ENCODE measurements around the gene CSTB. TPM values are rescaled to one million over a fixed set of nuclear protein-coding genes. Genes with fewer than 3 reads are reported as not detected.

Gene CSTB
- total RNA-seq, 1 donor from 2014 or later, result 27.9 TPM

GRCh38 chr21:43811262-43812105 lies 35.4 kb upstream of the CSTB start:
- no peak overlapping the region for H3K4me3 ChIP-seq (ENCODE audit: low read depth, low read length)
- no peak for TF ChIP-seq CTCF (IDR thresholded peaks at IDR 0.05; ENCODE audit: insufficient read depth, low read length, poor library complexity, severe bottlenecking)
- no peak for DNase-seq (ENCODE audit: low read depth)
- H3K36me3 ChIP-seq (ENCODE audit: control insufficient read depth, insufficient read depth, low read length), result no peaks in the 10 kb centered on the region
- peaks cover 14% of the 10 kb centered on the region for H3K27me3 ChIP-seq (ENCODE audit: control insufficient read depth, insufficient read depth, low read length)

- no peak overlapping the region for H3K4me3 ChIP-seq (ENCODE audit: low read depth, low read length)
- peaks cover 14% of the 10 kb centered on the region for H3K27me3 ChIP-seq (ENCODE audit: control insufficient read depth, insufficient read depth, low read length)
- no peaks in the 10 kb centered on the region for H3K36me3 ChIP-seq (ENCODE audit: control insufficient read depth, insufficient read depth, low read length)
- DNase-seq (ENCODE audit: low read depth), result no peak
- TF ChIP-seq CTCF (IDR thresholded peaks at IDR 0.05; ENCODE audit: insufficient read depth, low read length, poor library complexity, severe bottlenecking), result peak; percentile 99
These were observed 34.6 kb upstream of the CSTB start for GRCh38 chr21:43810505-43811261.

GRCh38 chr21:43809853-43810504 lies 33.9 kb upstream of the CSTB start:
- H3K36me3 ChIP-seq (ENCODE audit: control insufficient read depth, insufficient read depth, low read length), result no peaks in the 10 kb centered on the region
- TF ChIP-seq CTCF (IDR thresholded peaks at IDR 0.05; ENCODE audit: insufficient read depth, low read length, poor library complexity, severe bottlenecking), result no peak
- H3K27me3 ChIP-seq (ENCODE audit: control insufficient read depth, insufficient read depth, low read length), result peaks cover 14% of the 10 kb centered on the region
- no peak overlapping the region for H3K4me3 ChIP-seq (ENCODE audit: low read depth, low read length)
- DNase-seq (ENCODE audit: low read depth), result no peak

- DNase-seq (ENCODE audit: low read depth), result no peak
- no peak for TF ChIP-seq CTCF (IDR thresholded peaks at IDR 0.05; ENCODE audit: insufficient read depth, low read length, poor library complexity, severe bottlenecking)
- H3K4me3 ChIP-seq (ENCODE audit: low read depth, low read length), result no peak overlapping the region
- no peaks in the 10 kb centered on the region for H3K36me3 ChIP-seq (ENCODE audit: control insufficient read depth, insufficient read depth, low read length)
- H3K27me3 ChIP-seq (ENCODE audit: control insufficient read depth, insufficient read depth, low read length), result peaks cover 8% of the 10 kb centered on the region
These were observed 33.3 kb upstream of the CSTB start for GRCh38 chr21:43809346-43809799.

GRCh38 chr21:43808832-43809251 lies 32.7 kb upstream of the CSTB start:
- H3K4me3 ChIP-seq (ENCODE audit: low read depth, low read length), result no peak overlapping the region
- no peak for DNase-seq (ENCODE audit: low read depth)

More at GRCh38 chr21:43808832-43809251, 32.7 kb upstream of the CSTB start:
- Histone ChIP-seq H3K36me3 (ENCODE audit: control insufficient read depth, insufficient read depth, low read length) (no peaks in the 10 kb centered on the region), H3K27me3 (ENCODE audit: control insufficient read depth, insufficient read depth, low read length) (peaks cover 5% of the 10 kb centered on the region)
- no peak for TF ChIP-seq CTCF (IDR thresholded peaks at IDR 0.05; ENCODE audit: insufficient read depth, low read length, poor library complexity, severe bottlenecking)
